ENCODE data around the gene TPBG.

- TF ChIP-seq REST (IDR thresholded peaks at IDR 0.05; ENCODE audit: low read depth) (no peak), TAF1 (IDR thresholded peaks at IDR 0.05; ENCODE audit: low read depth) (no peak), EP300 (IDR thresholded peaks at IDR 0.05; ENCODE audit: borderline replicate concordance) (no peak), RAD21 (IDR thresholded peaks at IDR 0.05; ENCODE audit: low read depth) (no peak), YY1 (IDR thresholded peaks at IDR 0.05; ENCODE audit: low read depth) (no peak), TEAD4 (IDR thresholded peaks at IDR 0.05) (no peak), MAX (IDR thresholded peaks at IDR 0.05) (no peak), ZBTB7A (IDR thresholded peaks at IDR 0.05; ENCODE audit: low read depth) (no peak), EGR1 (IDR thresholded peaks at IDR 0.05) (no peak), CEBPB (IDR thresholded peaks at IDR 0.05) (no peak), CREB1 (IDR thresholded peaks at IDR 0.05; ENCODE audit: low read depth) (no peak), TCF12 (IDR thresholded peaks at IDR 0.05; ENCODE audit: low read depth) (no peak)
Observed at GRCh38 chr6:82374516-82374915, 10.9 kb downstream of the TPBG start.
